Sigmoid colon (tissue), 7 donors: ENCODE results near the gene COX20. TPM values are rescaled to one million over a fixed set of nuclear protein-coding genes. Genes with fewer than 3 reads are reported as not detected.
A peak's percentile ranks its signal among the peaks of the same experiment; 100 is the strongest.

ENCODE experiments used
- DNase-seq: peaks from one replicate; pipeline ENCODE4 v3.0.0-alpha.2; 2019
- H3K27ac ChIP-seq, 4 donors: fragments of 200-600 bp; sonication (generic); one replicate each; pipeline ENCODE4 v1.5.1; 2016 to 2019; ENCODE audit warnings: mild to moderate bottlenecking in 1 of 4
- H3K27me3 ChIP-seq, 3 donors: fragments of 200-600 bp; sonication (generic); one replicate each; pipeline ENCODE4 v1.5.1; 2019; ENCODE audit warnings: mild to moderate bottlenecking in 1 of 3
- H3K36me3 ChIP-seq, 4 donors: fragments of 200-600 bp; sonication (generic); one replicate each; pipeline ENCODE4 v1.5.1; 2016 to 2019
- H3K4me1 ChIP-seq, 4 donors: fragments of 200-600 bp; sonication (generic); one replicate each; pipeline ENCODE4 v1.5.1; 2017 to 2019
- H3K4me3 ChIP-seq, 4 donors: fragments of 200-600 bp; sonication (generic); one replicate each; pipeline ENCODE4 v1.5.1; 2017 to 2019; ENCODE audit warnings: mild to moderate bottlenecking in 2 of 4, moderate library complexity in 1 of 4
- H3K9me3 ChIP-seq, 4 donors: fragments of 200-600 bp in 3 of 4; sonication (generic) in 3 of 4; one replicate each; pipeline versions ENCODE4 v1.5.1 to v1.6.1; 2013 to 2019
- CTCF ChIP-seq, 4 experiments: fragments of 450-650 bp in 3 of 4; fragments of 200-600 bp in 1 of 4; IDR thresholded peaks; one replicate each; pipeline ENCODE4 v1.5.1; 2016 to 2019; ENCODE audit warnings: antibody characterized with exemption in 4 of 4, mild to moderate bottlenecking in 3 of 4, moderate library complexity in 2 of 4
- EP300 ChIP-seq, 4 donors: sonication (generic); formaldehyde crosslinking; IDR thresholded peaks; one replicate each; pipeline ENCODE4 v1.6.1; 2017; ENCODE audit warnings: antibody characterized with exemption in 4 of 4
- POLR2A ChIP-seq, 2 donors: fragments of 450-650 bp; IDR thresholded peaks; one replicate each; pipeline ENCODE4 v1.6.1; 2016; ENCODE audit warnings: antibody characterized with exemption in 2 of 2, mild to moderate bottlenecking in 2 of 2, moderate library complexity in 2 of 2
- POLR2AphosphoS5 ChIP-seq, 4 donors: sonication (generic); formaldehyde crosslinking; IDR thresholded peaks; one replicate each; pipeline ENCODE4 v1.6.1; 2017; ENCODE audit warnings: antibody characterized with exemption in 4 of 4
- WGBS, 2 donors: extraction: QIAGEN DNeasy Blood & Tissue Kit; methylation state at CpG; one replicate each; pipeline ENCODE4 v1.1.7; 2013; 5-methylcytosine and 5-hydroxymethylcytosine counted together
- intact Hi-C: fragments of 100-400 bp; cut with DNase I; formaldehyde crosslinking; loops from one replicate; pipeline ENCODE4 v1.15.1; 2023
- polyA plus RNA-seq, 3 donors: library from polyadenylated mRNA; stranded (reverse); fragments of 200-250 nt; gene quantifications; one replicate each; pipeline ENCODE4 v1.2.3, GENCODE V29; 2013
- total RNA-seq, 4 donors: library from RNA; depleted of rRNA; stranded (reverse); fragments of >200 nt; gene quantifications; one replicate each; pipeline ENCODE4 v1.1.0, GENCODE V29; 2016
- donor health status: healthy with polysubstance abuse.
- donor health status: Bipolar disorder and iron deficiency.
- donor health status: healthy.

COX20 gene
- total and polyA plus RNA-seq, 7 donors = 35.2 to 132 (median 62.4) TPM

GRCh38 chr1:244861683-244862082 is 26.2 kb downstream of the COX20 start:
- 1 to 5% methylated on average over 2 of the region's 2 CpGs for WGBS, 2 donors
- H3K4me1 ChIP-seq = peaks cover 0 to 66% (median 60%) of the 10 kb centered on the region in 4 donors
- H3K4me3 ChIP-seq = peak overlapping the region; percentile 92 to 99 (median 98)
- DNase-seq = no peak
- no peaks in the 10 kb centered on the region for H3K9me3 ChIP-seq
- intact Hi-C loops = loop anchor here (5.0 to 10.0 kb wide), 3 partner anchors 181 to 293 kb away; partner anchors contain the start of genes DESI2 and KIF26B
- no peak for TF ChIP-seq EP300 (IDR thresholded peaks at IDR 0.05)
- peak overlapping the region; percentile 99 to 100 (median 100) for H3K27ac ChIP-seq
- no peaks in the 10 kb centered on the region for H3K27me3 ChIP-seq
- peaks cover 21 to 45% (median 33%) of the 10 kb centered on the region in 4 donors for H3K36me3 ChIP-seq

GRCh38 chr1:244862354-244862698 is 26.9 kb downstream of the COX20 start:
- TF ChIP-seq POLR2A (IDR thresholded peaks at IDR 0.05) (peak in 1 of 2 donors; percentile 8), CTCF (IDR thresholded peaks at IDR 0.05) (no peak)
- DNase-seq = no peak
- peaks cover 0 to 62% (median 57%) of the 10 kb centered on the region in 4 donors for H3K4me1 ChIP-seq
- peak overlapping the region; percentile 92 to 99 (median 98) for H3K4me3 ChIP-seq
- peaks cover 16 to 38% (median 27%) of the 10 kb centered on the region in 4 donors for H3K36me3 ChIP-seq
- WGBS, 2 donors = 0 to 1% methylated on average over 7 of the region's 7 CpGs
- H3K27ac ChIP-seq = peak overlapping the region; percentile 99 to 100 (median 100)
- intact Hi-C loops = loop anchor here (5.0 to 10.0 kb wide), 3 partner anchors 180 to 292 kb away; partner anchors contain the start of genes DESI2 and KIF26B
- no peaks in the 10 kb centered on the region for H3K9me3 ChIP-seq
- H3K27me3 ChIP-seq = no peaks in the 10 kb centered on the region

- 1% methylated on average over 87 of the region's 87 CpGs for WGBS, 2 donors
- Histone ChIP-seq H3K27me3 (no peaks in the 10 kb centered on the region), H3K4me1 (peaks cover 0 to 56% (median 51%) of the 10 kb centered on the region in 4 donors), H3K36me3 (peaks cover 10 to 33% (median 21%) of the 10 kb centered on the region in 4 donors), H3K9me3 (no peaks in the 10 kb centered on the region), H3K4me3 (peak overlapping the region; percentile 92 to 99 (median 98)), H3K27ac (peak overlapping the region; percentile 99 to 100 (median 100))
- TF ChIP-seq POLR2A (IDR thresholded peaks at IDR 0.05) (no peak), POLR2AphosphoS5 (IDR thresholded peaks at IDR 0.05) (peak; percentile 63 to 85 (median 77)), CTCF (IDR thresholded peaks at IDR 0.05) (no peak), EP300 (IDR thresholded peaks at IDR 0.05) (peak in 2 of 4 donors; percentile 15 to 20)
- intact Hi-C loops = loop anchor here (5.0 to 10.0 kb wide), 3 partner anchors 179 to 292 kb away; partner anchors contain the start of genes DESI2 and KIF26B
- peak; percentile 99 for DNase-seq
These were observed 27.4 kb downstream of the COX20 start for GRCh38 chr1:244862699-244863490.

- Histone ChIP-seq H3K4me1 (peaks cover 0 to 49% (median 45%) of the 10 kb centered on the region in 4 donors), H3K9me3 (no peaks in the 10 kb centered on the region), H3K27ac (peak overlapping the region; percentile 99 to 100 (median 100)), H3K36me3 (peaks cover 5 to 25% (median 16%) of the 10 kb centered on the region in 4 donors), H3K27me3 (no peaks in the 10 kb centered on the region), H3K4me3 (peak overlapping the region; percentile 92 to 99 (median 98))
- intact Hi-C loops = loop anchor here (1.0 to 10.0 kb wide), 5 partner anchors 28 to 291 kb away; partner anchors contain the start of genes COX20, DESI2 and KIF26B
- 0 to 1% methylated on average over 92 of the region's 92 CpGs for WGBS, 2 donors
- no peak for DNase-seq
- TF ChIP-seq POLR2AphosphoS5 (IDR thresholded peaks at IDR 0.05) = no peak
- no peak for TF ChIP-seq POLR2A (IDR thresholded peaks at IDR 0.05)
- TF ChIP-seq CTCF (IDR thresholded peaks at IDR 0.05) = no peak
- TF ChIP-seq EP300 (IDR thresholded peaks at IDR 0.05) = no peak
These were observed 28.2 kb downstream of the COX20 start for GRCh38 chr1:244863491-244864252.
